HepG2 (cell line): ENCODE measurements around the gene CARMIL3. TPM values are rescaled to one million over a fixed set of nuclear protein-coding genes. Genes with fewer than 3 reads are reported as not detected.

Experiments used
- KLF11 ChIP-seq: IDR thresholded peaks from 2 replicates; pipeline ENCODE4 v1.6.1; 2016; ENCODE audit warnings: missing compliant biosample characterization
- KMT2A ChIP-seq: sonication (generic); formaldehyde crosslinking; IDR thresholded peaks from 2 replicates; pipeline ENCODE4 v1.4.0; 2020; ENCODE audit warnings: missing genetic modification reagents
- POGZ ChIP-seq: sonication (generic); formaldehyde crosslinking; IDR thresholded peaks from 2 replicates; pipeline ENCODE4 v1.4.0; 2020; ENCODE audit warnings: mild to moderate bottlenecking, missing genetic modification reagents
- RFX1 ChIP-seq: fragments of 450-650 bp; IDR thresholded peaks from 2 replicates; pipeline ENCODE4 v1.6.1; 2017
- ZBTB7B ChIP-seq: sonication (generic); formaldehyde crosslinking; IDR thresholded peaks from 2 replicates; pipeline ENCODE4 v1.4.0; 2020; ENCODE audit warnings: missing genetic modification reagents
- ZNF331 ChIP-seq: sonication (generic); formaldehyde crosslinking; IDR thresholded peaks from 2 replicates; pipeline ENCODE4 v1.4.0; 2020; ENCODE audit warnings: missing genetic modification reagents
- polyA plus RNA-seq, 8 experiments: library from polyadenylated mRNA; depleted of rRNA in 3 of 8; stranded (reverse) in 7 of 8; unstranded in 1 of 8; fragments of >200 nt; fragmentation: Illumina TruSeq in 4 of 8; extraction: Trizol in 4 of 8; gene quantifications; 2 replicates each; pipeline versions ENCODE4 v1.2.1 to v1.2.3, GENCODE V29; 2011 to 2016; ENCODE audit warnings: low read depth in 4 of 8, missing spikeins in 1 of 8, mixed read lengths in 1 of 8; ENCODE audit not compliant: insufficient read depth in 1 of 8
- total RNA-seq, 5 experiments: library from RNA; depleted of rRNA; stranded (reverse); fragments of >200 nt; fragmentation: Illumina TruSeq; extraction: Trizol; gene quantifications; 2 replicates each; pipeline ENCODE4 v1.2.3, GENCODE V29; 2016; ENCODE audit warnings: low read depth in 1 of 5
- TF ChIP-seq, protein P1 (sequence below): sonication (generic); formaldehyde crosslinking; IDR thresholded peaks from 2 replicates; pipeline ENCODE4 v1.8.0; 2022; ENCODE audit warnings: low read depth, missing genetic modification reagents
- TF ChIP-seq, protein P2 (sequence below): sonication (generic); formaldehyde crosslinking; IDR thresholded peaks from 2 replicates; pipeline ENCODE4 v1.5.1; 2020; ENCODE audit warnings: mild to moderate bottlenecking, missing genetic modification reagents, borderline replicate concordance
- TF ChIP-seq, protein P3 (sequence below): sonication (generic); formaldehyde crosslinking; IDR thresholded peaks from 2 replicates; pipeline ENCODE4 v1.5.1; 2020; ENCODE audit warnings: mild to moderate bottlenecking, moderate library complexity, missing genetic modification reagents
- TF ChIP-seq, protein P4 (sequence below), 2 experiments: IDR thresholded peaks; 2 replicates each; pipeline ENCODE4 v1.6.1; 2011 to 2012; ENCODE audit warnings: low read length in 2 of 2, borderline replicate concordance in 1 of 2, low read depth in 1 of 2, mild to moderate bottlenecking in 1 of 2, moderate library complexity in 1 of 2

CARMIL3 gene
- total and polyA plus RNA-seq, 2 of the 13 experiments (the other 11 are each of a cell fraction or from before 2014, with no cell fraction given) = 0.27 to 0.55 TPM

DNA sequence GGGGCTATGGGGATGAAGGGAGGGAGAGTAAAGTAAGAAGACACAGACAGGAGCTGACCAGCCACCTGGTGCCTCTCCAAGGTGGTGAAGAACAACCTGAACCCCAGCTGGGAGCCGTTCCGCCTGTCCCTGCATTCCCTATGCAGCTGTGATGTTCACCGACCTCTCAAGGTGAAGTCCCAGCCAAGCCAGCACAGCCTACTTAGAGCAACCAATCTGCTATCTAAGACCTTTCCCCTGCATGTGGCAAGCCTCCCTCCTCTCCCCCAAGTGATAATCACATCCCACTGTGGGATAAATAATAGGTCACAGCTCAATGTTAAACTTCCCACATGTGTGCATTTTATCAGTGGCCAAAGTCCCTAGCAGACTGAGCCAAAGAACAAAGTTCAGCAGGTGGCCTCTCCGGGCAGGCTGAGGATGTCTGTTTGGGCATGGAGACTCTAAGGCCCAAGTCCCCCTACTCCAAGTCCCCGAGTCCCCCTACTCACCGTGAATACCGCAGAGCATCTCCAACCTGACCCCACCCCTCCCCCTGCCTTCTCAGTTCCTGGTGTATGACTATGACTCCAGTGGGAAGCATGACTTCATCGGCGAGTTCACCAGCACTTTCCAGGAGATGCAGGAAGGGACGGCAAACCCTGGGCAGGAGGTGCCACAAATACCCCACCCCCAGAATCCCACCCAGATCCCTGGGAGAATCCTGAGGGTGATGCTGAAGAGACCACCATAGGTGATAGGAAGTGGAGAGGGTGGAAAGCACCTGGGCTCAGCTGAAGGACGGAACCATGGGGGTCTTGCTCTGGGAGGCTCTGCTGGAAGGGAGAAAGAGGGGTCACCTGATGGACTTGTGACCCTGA, 23.0 kb downstream of the CARMIL3 start (continued):
- TF ChIP-seq ZNF331 (CRISPR knock-in tag) (no peak), KLF11 (no peak), POGZ (no peak), RFX1 (no peak), KMT2A (no peak; the same call in 1 of the 2 replicates), ZBTB7B (CRISPR knock-in tag) (no peak)
- TF ChIP-seq, protein P1, sequence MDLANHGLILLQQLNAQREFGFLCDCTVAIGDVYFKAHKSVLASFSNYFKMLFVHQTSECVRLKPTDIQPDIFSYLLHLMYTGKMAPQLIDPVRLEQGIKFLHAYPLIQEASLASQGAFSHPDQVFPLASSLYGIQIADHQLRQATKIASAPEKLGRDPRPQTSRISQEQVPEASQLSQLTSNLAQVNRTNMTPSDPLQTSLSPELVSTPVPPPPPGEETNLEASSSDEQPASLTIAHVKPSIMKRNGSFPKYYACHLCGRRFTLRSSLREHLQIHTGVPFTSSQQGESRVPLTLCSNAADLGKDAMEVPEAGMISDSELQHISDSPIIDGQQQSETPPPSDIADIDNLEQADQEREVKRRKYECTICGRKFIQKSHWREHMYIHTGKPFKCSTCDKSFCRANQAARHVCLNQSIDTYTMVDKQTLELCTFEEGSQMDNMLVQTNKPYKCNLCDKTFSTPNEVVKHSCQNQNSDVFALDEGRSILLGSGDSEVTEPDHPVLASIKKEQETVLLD (CRISPR knock-in tag) = no peak
- TF ChIP-seq, protein P2, sequence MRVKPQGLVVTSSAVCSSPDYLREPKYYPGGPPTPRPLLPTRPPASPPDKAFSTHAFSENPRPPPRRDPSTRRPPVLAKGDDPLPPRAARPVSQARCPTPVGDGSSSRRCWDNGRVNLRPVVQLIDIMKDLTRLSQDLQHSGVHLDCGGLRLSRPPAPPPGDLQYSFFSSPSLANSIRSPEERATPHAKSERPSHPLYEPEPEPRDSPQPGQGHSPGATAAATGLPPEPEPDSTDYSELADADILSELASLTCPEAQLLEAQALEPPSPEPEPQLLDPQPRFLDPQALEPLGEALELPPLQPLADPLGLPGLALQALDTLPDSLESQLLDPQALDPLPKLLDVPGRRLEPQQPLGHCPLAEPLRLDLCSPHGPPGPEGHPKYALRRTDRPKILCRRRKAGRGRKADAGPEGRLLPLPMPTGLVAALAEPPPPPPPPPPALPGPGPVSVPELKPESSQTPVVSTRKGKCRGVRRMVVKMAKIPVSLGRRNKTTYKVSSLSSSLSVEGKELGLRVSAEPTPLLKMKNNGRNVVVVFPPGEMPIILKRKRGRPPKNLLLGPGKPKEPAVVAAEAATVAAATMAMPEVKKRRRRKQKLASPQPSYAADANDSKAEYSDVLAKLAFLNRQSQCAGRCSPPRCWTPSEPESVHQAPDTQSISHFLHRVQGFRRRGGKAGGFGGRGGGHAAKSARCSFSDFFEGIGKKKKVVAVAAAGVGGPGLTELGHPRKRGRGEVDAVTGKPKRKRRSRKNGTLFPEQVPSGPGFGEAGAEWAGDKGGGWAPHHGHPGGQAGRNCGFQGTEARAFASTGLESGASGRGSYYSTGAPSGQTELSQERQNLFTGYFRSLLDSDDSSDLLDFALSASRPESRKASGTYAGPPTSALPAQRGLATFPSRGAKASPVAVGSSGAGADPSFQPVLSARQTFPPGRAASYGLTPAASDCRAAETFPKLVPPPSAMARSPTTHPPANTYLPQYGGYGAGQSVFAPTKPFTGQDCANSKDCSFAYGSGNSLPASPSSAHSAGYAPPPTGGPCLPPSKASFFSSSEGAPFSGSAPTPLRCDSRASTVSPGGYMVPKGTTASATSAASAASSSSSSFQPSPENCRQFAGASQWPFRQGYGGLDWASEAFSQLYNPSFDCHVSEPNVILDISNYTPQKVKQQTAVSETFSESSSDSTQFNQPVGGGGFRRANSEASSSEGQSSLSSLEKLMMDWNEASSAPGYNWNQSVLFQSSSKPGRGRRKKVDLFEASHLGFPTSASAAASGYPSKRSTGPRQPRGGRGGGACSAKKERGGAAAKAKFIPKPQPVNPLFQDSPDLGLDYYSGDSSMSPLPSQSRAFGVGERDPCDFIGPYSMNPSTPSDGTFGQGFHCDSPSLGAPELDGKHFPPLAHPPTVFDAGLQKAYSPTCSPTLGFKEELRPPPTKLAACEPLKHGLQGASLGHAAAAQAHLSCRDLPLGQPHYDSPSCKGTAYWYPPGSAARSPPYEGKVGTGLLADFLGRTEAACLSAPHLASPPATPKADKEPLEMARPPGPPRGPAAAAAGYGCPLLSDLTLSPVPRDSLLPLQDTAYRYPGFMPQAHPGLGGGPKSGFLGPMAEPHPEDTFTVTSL (CRISPR knock-in tag) = 0 out of 2 replicates have a peak, but pooled peaks have one; percentile 48
- TF ChIP-seq, protein P3, sequence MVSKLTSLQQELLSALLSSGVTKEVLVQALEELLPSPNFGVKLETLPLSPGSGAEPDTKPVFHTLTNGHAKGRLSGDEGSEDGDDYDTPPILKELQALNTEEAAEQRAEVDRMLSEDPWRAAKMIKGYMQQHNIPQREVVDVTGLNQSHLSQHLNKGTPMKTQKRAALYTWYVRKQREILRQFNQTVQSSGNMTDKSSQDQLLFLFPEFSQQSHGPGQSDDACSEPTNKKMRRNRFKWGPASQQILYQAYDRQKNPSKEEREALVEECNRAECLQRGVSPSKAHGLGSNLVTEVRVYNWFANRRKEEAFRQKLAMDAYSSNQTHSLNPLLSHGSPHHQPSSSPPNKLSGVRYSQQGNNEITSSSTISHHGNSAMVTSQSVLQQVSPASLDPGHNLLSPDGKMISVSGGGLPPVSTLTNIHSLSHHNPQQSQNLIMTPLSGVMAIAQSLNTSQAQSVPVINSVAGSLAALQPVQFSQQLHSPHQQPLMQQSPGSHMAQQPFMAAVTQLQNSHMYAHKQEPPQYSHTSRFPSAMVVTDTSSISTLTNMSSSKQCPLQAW (CRISPR knock-in tag) = no peak
- TF ChIP-seq, protein P4, sequence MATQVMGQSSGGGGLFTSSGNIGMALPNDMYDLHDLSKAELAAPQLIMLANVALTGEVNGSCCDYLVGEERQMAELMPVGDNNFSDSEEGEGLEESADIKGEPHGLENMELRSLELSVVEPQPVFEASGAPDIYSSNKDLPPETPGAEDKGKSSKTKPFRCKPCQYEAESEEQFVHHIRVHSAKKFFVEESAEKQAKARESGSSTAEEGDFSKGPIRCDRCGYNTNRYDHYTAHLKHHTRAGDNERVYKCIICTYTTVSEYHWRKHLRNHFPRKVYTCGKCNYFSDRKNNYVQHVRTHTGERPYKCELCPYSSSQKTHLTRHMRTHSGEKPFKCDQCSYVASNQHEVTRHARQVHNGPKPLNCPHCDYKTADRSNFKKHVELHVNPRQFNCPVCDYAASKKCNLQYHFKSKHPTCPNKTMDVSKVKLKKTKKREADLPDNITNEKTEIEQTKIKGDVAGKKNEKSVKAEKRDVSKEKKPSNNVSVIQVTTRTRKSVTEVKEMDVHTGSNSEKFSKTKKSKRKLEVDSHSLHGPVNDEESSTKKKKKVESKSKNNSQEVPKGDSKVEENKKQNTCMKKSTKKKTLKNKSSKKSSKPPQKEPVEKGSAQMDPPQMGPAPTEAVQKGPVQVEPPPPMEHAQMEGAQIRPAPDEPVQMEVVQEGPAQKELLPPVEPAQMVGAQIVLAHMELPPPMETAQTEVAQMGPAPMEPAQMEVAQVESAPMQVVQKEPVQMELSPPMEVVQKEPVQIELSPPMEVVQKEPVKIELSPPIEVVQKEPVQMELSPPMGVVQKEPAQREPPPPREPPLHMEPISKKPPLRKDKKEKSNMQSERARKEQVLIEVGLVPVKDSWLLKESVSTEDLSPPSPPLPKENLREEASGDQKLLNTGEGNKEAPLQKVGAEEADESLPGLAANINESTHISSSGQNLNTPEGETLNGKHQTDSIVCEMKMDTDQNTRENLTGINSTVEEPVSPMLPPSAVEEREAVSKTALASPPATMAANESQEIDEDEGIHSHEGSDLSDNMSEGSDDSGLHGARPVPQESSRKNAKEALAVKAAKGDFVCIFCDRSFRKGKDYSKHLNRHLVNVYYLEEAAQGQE (IDR thresholded peaks at IDR 0.05; ENCODE audit: borderline replicate concordance in 1 of 2, low read depth in 1 of 2, low read length in 2 of 2) = no peak
